Articular chondrocyte of knee joint (primary cell): ENCODE results near the gene SEC23B. TPM values are rescaled to one million over a fixed set of nuclear protein-coding genes. Genes with fewer than 3 reads are reported as not detected.

ENCODE experiments used
- small RNA-seq: library from RNA; depleted of rRNA; stranded (forward); fragments of <200 nt; gene quantifications from one replicate; pipeline ENCODE3, GENCODE V24; 2012
- total RNA-seq: library from RNA; depleted of rRNA; stranded (reverse); fragments of >200 nt; gene quantifications from 2 replicates; pipeline ENCODE4 v1.2.3, GENCODE V29; 2012

The SEC23B gene
- total RNA-seq, result 38.8 and 39.7 TPM in 2 replicates

GRCh38 chr20:18507218-18508191 lies at the start of gene SEC23B:
Gene SEC23B (plus strand): TSS chr20:18507940. CDS start chr20:18510836, 2,896 bp downstream.

DNA sequence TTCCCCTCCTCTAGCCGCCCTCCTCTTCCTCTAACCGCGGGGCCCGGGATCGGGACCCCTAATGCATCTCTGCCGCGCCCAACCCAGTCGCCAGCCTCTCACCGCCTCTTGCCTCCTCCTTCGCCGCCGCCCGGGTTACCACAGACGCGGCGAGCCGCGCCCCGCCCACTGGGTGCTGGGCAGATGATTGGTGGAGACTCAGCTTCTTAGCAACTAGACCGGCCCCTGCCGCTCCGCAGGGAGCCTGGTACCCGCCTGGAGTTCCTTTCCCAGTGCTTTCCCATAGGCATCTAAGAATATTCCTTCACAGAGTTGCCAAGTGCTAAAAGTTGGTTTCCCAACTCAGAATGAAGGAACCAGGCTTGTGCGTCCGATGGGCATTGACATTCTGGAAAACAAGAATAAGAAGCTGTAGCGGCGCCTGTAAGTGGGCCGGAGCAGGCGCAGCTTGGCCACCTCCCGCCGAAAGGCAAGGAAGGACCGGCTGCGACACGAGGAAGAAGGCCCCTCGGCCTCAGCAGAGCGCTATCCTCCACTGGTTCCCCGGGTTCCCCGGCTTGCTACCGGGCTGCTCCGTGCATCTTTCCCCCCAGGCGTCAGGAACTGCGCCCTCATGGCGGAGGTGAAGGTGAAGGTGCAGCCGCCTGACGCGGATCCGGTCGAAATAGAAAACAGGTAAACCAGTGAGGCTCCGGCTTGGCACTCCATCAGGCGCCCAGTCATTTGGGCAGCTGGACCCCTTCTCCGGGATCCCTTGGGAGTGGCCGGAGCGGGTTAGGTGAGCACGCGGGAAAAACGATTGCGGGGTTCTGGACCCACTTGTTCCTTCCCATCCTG lies 40.6 kb upstream of the SEC23B start, which contains the start of the genes DZANK1 and POLR3F:
Gene DZANK1, minus strand, starts transcription at position 137 of the 837 bp plus-strand sequence. CDS start 1,672 bp downstream, outside the sequence.
Gene POLR3F, plus strand, starts transcription at position 497 of the 837 bp plus-strand sequence. Its CDS starts 117 bp downstream, at position 614.

GRCh38 chr20:18496740-18497592 lies 10.8 kb upstream of the SEC23B start, which contains the start of gene RBBP9:
Gene RBBP9 (minus strand): TSS chr20:18497225. CDS start chr20:18497167, 58 bp downstream.

DNA sequence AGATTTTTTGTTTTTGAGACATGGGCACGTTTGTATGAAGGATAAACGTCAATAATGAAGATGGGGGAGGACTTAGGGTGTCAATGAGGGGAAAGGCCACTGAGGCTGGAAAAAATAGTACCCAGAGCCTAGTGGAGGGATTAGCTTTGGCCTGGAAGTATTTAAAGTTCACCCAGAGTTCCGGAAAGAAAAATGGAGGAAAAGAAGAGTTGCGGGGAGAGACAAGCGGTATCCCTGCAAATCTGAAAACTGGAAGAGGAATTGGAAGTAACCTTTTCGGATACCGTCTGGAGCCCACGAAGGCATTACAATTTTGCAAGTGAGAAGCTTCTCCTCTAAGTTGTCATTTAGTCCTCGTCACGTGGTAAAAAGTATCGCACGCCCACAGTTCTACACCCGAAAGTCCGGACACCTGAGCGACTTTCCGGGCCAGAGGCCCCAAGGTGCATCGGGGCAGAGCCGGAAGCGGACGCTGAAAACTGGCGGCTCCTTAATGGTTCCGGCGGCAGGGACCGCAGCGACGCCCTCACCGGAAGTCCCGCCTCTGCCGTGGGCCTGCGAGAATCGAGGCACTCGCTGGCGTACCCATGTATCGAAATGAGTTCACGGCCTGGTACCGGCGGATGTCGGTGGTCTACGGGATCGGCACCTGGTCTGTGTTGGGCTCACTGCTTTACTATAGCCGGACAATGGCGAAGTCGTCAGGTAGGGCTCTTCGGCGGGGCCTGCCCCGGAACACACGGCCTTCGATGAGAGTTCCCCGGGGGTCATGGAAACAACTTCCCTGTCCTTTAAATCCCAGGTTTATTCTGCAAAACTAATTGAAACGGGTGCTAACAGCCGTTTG lies 59.4 kb downstream of the SEC23B start, which contains the start of gene SMIM26:
Gene SMIM26, plus strand, starts transcription at position 541 of the 847 bp plus-strand sequence. Its CDS starts 47 bp downstream, at position 588.

DNA sequence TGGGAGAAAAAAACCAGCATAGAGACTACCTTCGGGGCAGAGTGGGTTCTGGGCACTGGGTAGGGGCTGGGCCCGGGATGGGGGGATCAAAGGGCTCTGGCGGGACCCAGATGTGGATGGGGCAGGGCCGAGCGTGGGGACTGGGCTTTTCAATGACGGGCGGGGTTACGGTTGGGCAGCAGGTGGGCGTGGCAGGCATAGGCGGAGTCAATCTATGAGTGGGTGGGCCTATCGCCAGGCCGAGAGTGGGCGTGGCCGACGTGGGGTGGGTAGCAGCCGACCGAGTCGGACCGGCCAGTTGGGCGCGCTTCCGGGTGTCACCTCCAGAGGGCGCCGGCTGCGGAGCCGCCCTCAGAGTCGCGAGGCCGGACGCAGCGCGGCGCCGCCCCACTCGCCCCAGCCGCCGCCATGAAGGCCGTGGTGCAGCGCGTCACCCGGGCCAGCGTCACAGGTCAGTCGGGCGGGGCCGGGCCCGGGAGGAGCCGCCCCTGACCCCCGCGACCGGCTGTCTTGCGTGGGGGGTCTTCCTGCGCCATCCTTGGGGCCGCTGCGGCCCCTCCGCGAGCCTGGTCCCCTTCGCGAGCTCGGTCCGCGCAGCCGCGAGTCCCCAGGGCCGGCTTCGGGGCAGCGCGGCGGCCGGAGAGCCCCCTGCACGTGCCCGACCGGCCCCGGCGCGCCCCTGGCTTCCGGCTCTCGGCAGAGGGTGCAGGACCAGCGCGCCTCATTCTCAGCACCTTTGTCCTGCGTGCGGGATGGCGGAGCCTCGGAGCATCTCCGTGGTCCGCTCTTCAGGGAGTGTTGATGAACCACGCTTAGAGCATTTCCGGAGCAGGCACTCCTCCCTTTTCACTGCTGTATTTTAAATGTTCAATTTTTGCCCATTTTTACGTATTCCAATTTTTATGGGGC lies 80.2 kb downstream of the SEC23B start, which contains the start of gene DTD1:
Gene DTD1, plus strand, starts transcription at position 390 of the 909 bp plus-strand sequence. Its CDS starts 19 bp downstream, at position 409.

Small RNA genes within 50 kb of the gene (small RNA-seq; reads per million reads assigned to genes)
- gene MIR3192 (not detected), gene RN7SL638P (not detected), gene RNU6ATAC34P (not detected)

Other genes with a start within 250 kb of the SEC23B start
- gene ZNF133, start 219.4 kb upstream of the SEC23B start, total RNA-seq, result 13.1 and 20.5 TPM in 2 replicates
- gene DZANK1, start 40.9 kb upstream of the SEC23B start, total RNA-seq, result 1.2 TPM in 2 replicates
- gene POLR3F, start 40.5 kb upstream of the SEC23B start, total RNA-seq, result 11.8 and 16.2 TPM in 2 replicates
- gene RBBP9, start 10.7 kb upstream of the SEC23B start, total RNA-seq, result 29.7 and 37.2 TPM in 2 replicates
- gene SMIM26, start 59.5 kb downstream of the SEC23B start, total RNA-seq, result 63.0 and 79.8 TPM in 2 replicates
- gene DTD1, start 80.1 kb downstream of the SEC23B start, total RNA-seq, result 61.6 and 70.0 TPM in 2 replicates